ENCODE results near the gene KLF13.

DNA sequence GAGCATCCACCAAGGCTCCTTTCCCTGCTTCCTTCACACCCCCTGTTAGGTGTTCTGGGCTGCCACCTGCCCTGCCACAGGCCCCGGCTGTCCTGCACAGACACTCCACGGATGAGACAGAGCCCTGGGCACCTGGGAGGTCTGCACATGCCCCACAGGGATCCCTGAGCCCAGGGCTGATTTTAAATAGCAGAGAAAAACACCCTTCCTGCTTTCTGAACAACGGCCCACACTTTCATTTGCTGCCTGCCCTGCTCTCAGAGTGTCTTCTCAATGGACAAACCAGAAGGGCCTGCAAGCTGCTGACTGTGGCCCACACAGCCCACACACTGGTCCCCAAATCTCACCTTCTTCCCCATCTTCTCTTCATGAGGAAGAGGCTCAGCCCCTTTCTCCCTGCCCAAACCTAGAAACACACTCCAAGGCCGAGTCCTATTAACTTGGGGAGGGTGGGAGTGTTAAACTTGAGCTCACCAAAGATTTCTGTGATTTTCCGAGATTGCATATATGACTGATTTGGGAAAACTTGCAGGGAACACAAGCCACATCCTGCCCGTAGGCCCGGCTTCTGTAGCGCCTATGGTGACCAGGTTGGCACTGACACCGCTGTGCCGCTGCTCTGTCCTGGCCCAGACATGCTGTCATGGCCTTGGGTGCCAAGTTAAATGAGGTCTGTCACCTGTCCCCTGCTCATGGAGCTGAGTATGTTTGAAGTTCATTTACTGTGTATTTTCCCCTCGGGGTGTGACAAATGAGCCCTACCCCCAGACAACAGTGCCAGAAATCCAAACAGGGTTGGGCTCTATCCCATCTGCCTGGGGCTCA is 47.2 kb upstream of the KLF13 start:
- TF ChIP-seq, protein P1, sequence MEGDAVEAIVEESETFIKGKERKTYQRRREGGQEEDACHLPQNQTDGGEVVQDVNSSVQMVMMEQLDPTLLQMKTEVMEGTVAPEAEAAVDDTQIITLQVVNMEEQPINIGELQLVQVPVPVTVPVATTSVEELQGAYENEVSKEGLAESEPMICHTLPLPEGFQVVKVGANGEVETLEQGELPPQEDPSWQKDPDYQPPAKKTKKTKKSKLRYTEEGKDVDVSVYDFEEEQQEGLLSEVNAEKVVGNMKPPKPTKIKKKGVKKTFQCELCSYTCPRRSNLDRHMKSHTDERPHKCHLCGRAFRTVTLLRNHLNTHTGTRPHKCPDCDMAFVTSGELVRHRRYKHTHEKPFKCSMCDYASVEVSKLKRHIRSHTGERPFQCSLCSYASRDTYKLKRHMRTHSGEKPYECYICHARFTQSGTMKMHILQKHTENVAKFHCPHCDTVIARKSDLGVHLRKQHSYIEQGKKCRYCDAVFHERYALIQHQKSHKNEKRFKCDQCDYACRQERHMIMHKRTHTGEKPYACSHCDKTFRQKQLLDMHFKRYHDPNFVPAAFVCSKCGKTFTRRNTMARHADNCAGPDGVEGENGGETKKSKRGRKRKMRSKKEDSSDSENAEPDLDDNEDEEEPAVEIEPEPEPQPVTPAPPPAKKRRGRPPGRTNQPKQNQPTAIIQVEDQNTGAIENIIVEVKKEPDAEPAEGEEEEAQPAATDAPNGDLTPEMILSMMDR (IDR thresholded peaks at IDR 0.05; ENCODE audit: insufficient read depth, low read depth, low read length) = no peak
- TF ChIP-seq EZH2 (IDR thresholded peaks at IDR 0.05; ENCODE audit: insufficient read depth, low read length) = no peak

All from astrocyte (in vitro differentiated cells and primary cell).